22Rv1 (cell line): ENCODE measurements around the gene FBXO11.

Experiments
- H3K27ac ChIP-seq: fragments of 450-650 bp; 2 replicates; pipeline ENCODE4 v1.5.1; 2017
- CTCF ChIP-seq: fragments of 450-650 bp; IDR thresholded peaks from 2 replicates; pipeline ENCODE4 v1.5.1; 2017; ENCODE audit warnings: mild to moderate bottlenecking
- ZFX ChIP-seq: fragments of 450-650 bp; IDR thresholded peaks from 2 replicates; pipeline ENCODE4 v1.6.1; 2017; ENCODE audit warnings: antibody characterized with exemption, borderline replicate concordance

Gene FBXO11

DNA sequence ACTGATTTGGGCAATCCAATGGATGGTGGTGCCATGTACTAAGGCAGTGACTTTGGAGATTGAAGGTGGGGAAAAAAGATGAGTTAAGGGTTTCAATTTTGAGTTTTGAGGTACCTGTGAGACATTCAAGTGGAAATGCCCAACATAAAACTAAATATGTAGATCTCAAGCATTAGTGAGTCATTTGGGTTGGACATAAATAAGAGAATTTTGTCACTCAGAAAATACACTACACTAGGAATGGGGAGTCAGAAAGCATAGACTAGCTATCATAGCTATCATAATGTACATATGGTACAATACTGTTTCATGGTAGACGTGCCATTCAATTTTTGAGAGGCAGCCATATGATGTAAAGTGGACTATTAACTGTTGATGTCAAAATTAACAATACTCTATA lies 56.1 kb downstream of the FBXO11 start:
- TF ChIP-seq ZFX = no peak
- TF ChIP-seq CTCF = no peak
- no peak overlapping the region for H3K27ac ChIP-seq

DNA sequence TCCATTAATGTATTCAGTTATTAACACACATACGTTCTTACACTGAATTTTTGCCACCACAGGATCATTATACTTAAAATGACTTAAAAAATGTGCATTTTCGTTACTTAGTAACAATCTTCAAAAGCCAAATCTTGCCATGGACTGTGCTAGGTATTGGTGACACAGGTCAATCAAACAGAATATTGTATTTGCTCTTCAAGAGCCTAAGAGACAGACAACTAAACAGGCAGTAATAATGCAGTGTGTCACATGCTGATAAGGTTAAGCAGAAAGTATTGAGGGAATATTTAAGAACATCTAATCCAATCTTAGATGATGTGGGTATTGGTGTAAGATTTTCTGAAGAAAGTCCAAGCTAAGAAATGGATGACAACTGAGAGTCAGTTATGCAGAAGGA lies 56.9 kb downstream of the FBXO11 start:
- H3K27ac ChIP-seq = no peak overlapping the region
- TF ChIP-seq CTCF (no peak), ZFX (no peak)

GRCh38 chr2:47844162-47844561 lies 62.1 kb downstream of the FBXO11 start:
- TF ChIP-seq CTCF (no peak), ZFX (no peak)
- no peak overlapping the region for H3K27ac ChIP-seq

GRCh38 chr2:47843407-47843806 lies 62.9 kb downstream of the FBXO11 start:
- TF ChIP-seq CTCF = no peak
- TF ChIP-seq ZFX = no peak
- H3K27ac ChIP-seq = no peak overlapping the region

DNA sequence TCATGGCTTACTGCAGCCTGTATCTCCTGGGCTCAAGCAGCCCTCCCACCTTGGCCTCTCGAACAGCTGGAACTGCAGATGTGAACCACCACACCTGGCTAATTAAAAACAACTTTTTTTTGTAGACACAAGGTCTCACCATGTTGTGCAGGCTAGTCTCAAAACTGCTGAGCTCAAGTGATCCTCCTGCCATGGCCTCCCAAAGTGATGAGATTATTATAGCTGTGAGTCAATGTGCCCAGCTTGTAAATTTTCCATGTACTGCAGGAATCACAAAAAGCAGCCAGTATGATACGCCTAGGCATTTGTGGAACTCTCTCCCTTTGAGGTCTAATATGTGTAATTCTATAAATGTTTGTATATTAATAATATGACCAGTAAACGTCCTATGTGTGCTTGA lies 63.5 kb downstream of the FBXO11 start:
- TF ChIP-seq CTCF = no peak
- no peak overlapping the region for H3K27ac ChIP-seq

- no peak for TF ChIP-seq ZFX
- no peak for TF ChIP-seq CTCF
- H3K27ac ChIP-seq = no peak overlapping the region
Measured at GRCh38 chr2:47838686-47839085, 67.6 kb downstream of the FBXO11 start.

- TF ChIP-seq CTCF (no peak), ZFX (no peak)
- H3K27ac ChIP-seq = no peak overlapping the region
Measured at GRCh38 chr2:47838249-47838648, 68.0 kb downstream of the FBXO11 start.
